GM12864 (cell line): Measurements from ENCODE around the gene CSGALNACT2.

Experiments
- DNase-seq: peaks from one replicate; pipeline ENCODE4 v3.0.0-alpha.2; 2011; ENCODE audit warnings: low read depth
- H3K4me3 ChIP-seq: 2 replicates; pipeline ENCODE4 v1.5.1; 2011; ENCODE audit warnings: mild to moderate bottlenecking, low read depth, low read length, control low read depth
- CTCF ChIP-seq: IDR thresholded peaks from 2 replicates; pipeline ENCODE4 v1.5.1; 2011; ENCODE audit warnings: low read depth, mild to moderate bottlenecking, moderate library complexity, low read length, control low read depth, inconsistent platforms; ENCODE audit errors: missing control alignments

CSGALNACT2 gene

GRCh38 chr10:43112608-43112961 lies 25.7 kb upstream of the CSGALNACT2 start:
- no peak for DNase-seq
- no peak for TF ChIP-seq CTCF
- no peak overlapping the region for H3K4me3 ChIP-seq

- TF ChIP-seq CTCF: no peak
- DNase-seq: no peak
- H3K4me3 ChIP-seq: no peak overlapping the region
Observed at GRCh38 chr10:43113201-43114087, 24.8 kb upstream of the CSGALNACT2 start.

- TF ChIP-seq CTCF: no peak
- no peak overlapping the region for H3K4me3 ChIP-seq
- no peak for DNase-seq
Observed at GRCh38 chr10:43114088-43114742, 24.0 kb upstream of the CSGALNACT2 start.

- no peak for DNase-seq
- TF ChIP-seq CTCF: no peak
- no peak overlapping the region for H3K4me3 ChIP-seq
Observed at GRCh38 chr10:43114743-43115611, 23.3 kb upstream of the CSGALNACT2 start.

- DNase-seq: no peak
- no peak for TF ChIP-seq CTCF
- H3K4me3 ChIP-seq: no peak overlapping the region
Observed at GRCh38 chr10:43115881-43116595, 22.2 kb upstream of the CSGALNACT2 start.

GRCh38 chr10:43116596-43116995 lies 21.6 kb upstream of the CSGALNACT2 start:
- TF ChIP-seq CTCF: no peak
- no peak for DNase-seq
- no peak overlapping the region for H3K4me3 ChIP-seq
